GM12878 (cell line): ENCODE measurements around the gene SHISA9. TPM values are rescaled to one million over a fixed set of nuclear protein-coding genes. Genes with fewer than 3 reads are reported as not detected.

Experiments used
- ATAC-seq: fragments of 200-7000 bp; cut with Tn5 transposase; 3 replicates; pipeline ENCODE4 v1.9.1; 2020; ENCODE audit warnings: mild to moderate bottlenecking, moderate library complexity
- BruUV-seq: library from RNA; stranded (reverse); fragments of 400-500 nt; replicated peaks from 2 replicates; lab custom pipeline; 2021; lab: Mats Ljungman, UMichigan
- CTCF ChIA-PET: fragments of 300-600 bp; sonication (Branson Sonifier 250); formaldehyde crosslinking; extraction: SDS; loops from one replicate; lab custom pipeline; 2021; ENCODE audit warnings: inconsistent platforms; lab: Yijun Ruan, JAX
- POLR2A ChIA-PET: fragments of 350-600 bp; formaldehyde crosslinking; extraction: SDS; loops from one replicate; lab custom pipeline; 2021; ENCODE audit warnings: inconsistent platforms; lab: Charles Lee
- RAD21 ChIA-PET: fragments of 300-600 bp; sonication (Branson Sonifier 250); formaldehyde crosslinking; loops from one replicate; lab custom pipeline; 2023; ENCODE audit warnings: antibody characterized with exemption; ENCODE audit not compliant: unreplicated experiment; lab: Charles Lee
- SMC1A ChIA-PET: fragments of 300-600 bp; sonication (Branson Sonifier 250); formaldehyde crosslinking; loops from one replicate; lab custom pipeline; 2023; ENCODE audit not compliant: unreplicated experiment, uncharacterized antibody; lab: Charles Lee
- DNase-seq: peaks from one replicate; pipeline ENCODE4 v3.0.0-alpha.2; 2011; ENCODE audit warnings: low read depth, low spot score
- FAIRE-seq: peaks from 3 replicates; lab custom pipeline; 2011; peaks lifted over from hg19 to GRCh38; lab: Jason Lieb, UNC
- H2AFZ ChIP-seq: 2 replicates; pipeline ENCODE4 v1.6.0; 2011; ENCODE audit warnings: low read depth, low read length, control low read depth; ENCODE audit not compliant: control insufficient read depth
- H3K27ac ChIP-seq: 2 replicates; pipeline ENCODE4 v1.5.1; 2011; ENCODE audit warnings: control low read depth; ENCODE audit not compliant: control insufficient read depth, insufficient read depth
- H3K27me3 ChIP-seq, 2 experiments: replicated peaks in 1 of 2; 2 replicates each; pipeline versions ENCODE4 v1.6.0 to v1.6.1; 2011; ENCODE audit warnings: low read length in 1 of 2; ENCODE audit not compliant: control insufficient read depth in 2 of 2, insufficient read depth in 2 of 2
- H3K36me3 ChIP-seq, 2 experiments: 2 replicates each; pipeline ENCODE4 v1.5.1; 2011; ENCODE audit warnings: low read length in 1 of 2; ENCODE audit not compliant: control insufficient read depth in 2 of 2, insufficient read depth in 2 of 2
- H3K4me1 ChIP-seq: 2 replicates; pipeline ENCODE4 v1.6.1; 2011; ENCODE audit warnings: mild to moderate bottlenecking, low read length, moderate library complexity, mixed read lengths; ENCODE audit not compliant: control insufficient read depth, insufficient read depth
- H3K4me2 ChIP-seq: 2 replicates; pipeline ENCODE4 v1.6.0; 2011; ENCODE audit warnings: control low read depth; ENCODE audit not compliant: control insufficient read depth, insufficient read depth
- H3K4me3 ChIP-seq: fragments of 200-600 bp; sonication (generic); 2 replicates; pipeline ENCODE4 v1.5.1; 2016
- H3K79me2 ChIP-seq: 2 replicates; pipeline ENCODE4 v1.6.0; 2011; ENCODE audit warnings: low read length; ENCODE audit not compliant: control insufficient read depth, insufficient read depth
- H3K9ac ChIP-seq: 2 replicates; pipeline ENCODE4 v1.8.0; 2011; ENCODE audit warnings: low read length, control low read depth, mixed read lengths; ENCODE audit not compliant: control insufficient read depth, insufficient read depth
- H3K9me3 ChIP-seq: replicated peaks from 3 replicates; pipeline ENCODE4 v1.5.1; 2011; ENCODE audit warnings: mild to moderate bottlenecking, low read length; ENCODE audit not compliant: control insufficient read depth, insufficient read depth
- H4K20me1 ChIP-seq: 2 replicates; pipeline ENCODE4 v1.6.0; 2011; ENCODE audit not compliant: control insufficient read depth, insufficient read depth
- ATF2 ChIP-seq: IDR thresholded peaks from 2 replicates; pipeline ENCODE4 v1.6.1; 2012; ENCODE audit warnings: low read length, inconsistent platforms
- BCL11A ChIP-seq: IDR thresholded peaks from 2 replicates; pipeline ENCODE4 v1.6.1; 2011; ENCODE audit warnings: low read depth, low read length
- CBFB ChIP-seq: IDR thresholded peaks from 2 replicates; pipeline ENCODE4 v1.6.1; 2016; ENCODE audit warnings: antibody characterized with exemption, low read depth
- CHD2 ChIP-seq: IDR thresholded peaks from 2 replicates; pipeline ENCODE4 v1.6.1; 2011; ENCODE audit warnings: low read depth, low read length, improper control_type of control experiment, borderline replicate concordance
- EGR1 ChIP-seq, 2 experiments: IDR thresholded peaks; 1 replicate in 1 of 2; 2 replicates in 1 of 2; pipeline ENCODE4 v1.6.1; 2011 to 2012; ENCODE audit warnings: low read depth in 2 of 2, low read length in 2 of 2, borderline replicate concordance in 1 of 2, mild to moderate bottlenecking in 1 of 2, moderate library complexity in 1 of 2
- EP300 ChIP-seq, 2 experiments: fragments of 150-350 bp in 1 of 2; IDR thresholded peaks; 2 replicates each; pipeline ENCODE4 v1.6.1; 2011 to 2012; ENCODE audit warnings: low read depth in 2 of 2, low read length in 2 of 2, borderline replicate concordance in 1 of 2, improper control_type of control experiment in 1 of 2, inconsistent platforms in 1 of 2; ENCODE audit not compliant: control insufficient read depth in 1 of 2
- ETV6 ChIP-seq, 2 experiments: fragments of 450-650 bp in 1 of 2; IDR thresholded peaks in 1 of 2; conservative IDR thresholded peaks in 1 of 2; 2 replicates each; pipeline ENCODE4 v1.6.1; 2014; ENCODE audit warnings: antibody characterized with exemption in 1 of 2, borderline replicate concordance in 1 of 2, low read depth in 1 of 2, mild to moderate bottlenecking in 1 of 2, moderate library complexity in 1 of 2
- RAD51 ChIP-seq: fragments of 450-650 bp; IDR thresholded peaks from 2 replicates; pipeline ENCODE4 v1.6.1; 2016; ENCODE audit warnings: moderate library complexity, mild to moderate bottlenecking, inconsistent platforms
- RFX5 ChIP-seq: IDR thresholded peaks from 2 replicates; pipeline ENCODE4 v1.6.1; 2011; ENCODE audit warnings: low read depth, low read length, improper control_type of control experiment
- SREBF1 ChIP-seq: IDR thresholded peaks from 2 replicates; pipeline ENCODE4 v1.6.1; 2012; ENCODE audit warnings: mild to moderate bottlenecking, low read length
- YY1 ChIP-seq: IDR thresholded peaks from 2 replicates; pipeline ENCODE4 v1.6.1; 2011; ENCODE audit warnings: low read depth, mild to moderate bottlenecking, low read length
- ZBTB4 ChIP-seq: fragments of 450-650 bp; formaldehyde crosslinking; IDR thresholded peaks from 2 replicates; pipeline ENCODE4 v1.4.0; 2022; ENCODE audit warnings: mild to moderate bottlenecking, moderate library complexity
- ZBTB40 ChIP-seq: fragments of 450-650 bp; IDR thresholded peaks from 2 replicates; pipeline ENCODE4 v1.6.1; 2016; ENCODE audit warnings: mild to moderate bottlenecking, moderate library complexity, borderline replicate concordance
- ZZZ3 ChIP-seq: IDR thresholded peaks from 2 replicates; pipeline ENCODE4 v1.6.1; 2011; ENCODE audit warnings: low read depth; ENCODE audit not compliant: control insufficient read depth, insufficient read length
- WGBS: methylation state at CpG from one replicate; pipeline ENCODE4 v1.1.6; 2016; ENCODE audit warnings: low lambda C conversion rate; ENCODE audit not compliant: insufficient replicate concordance, insufficient coverage; ENCODE audit errors: missing lambda C conversion rate; 5-methylcytosine and 5-hydroxymethylcytosine counted together
- in situ Hi-C: fragments of 300-500 bp; cut with MboI; formaldehyde crosslinking; loops from 9 replicates; pipeline ENCODE4 v1.14.3; 2018; ENCODE audit warnings: mixed read lengths
- intact Hi-C: fragments of 100-400 bp; cut with micrococcal nuclease; formaldehyde crosslinking; loops from one replicate; pipeline ENCODE4 v1.14.2; 2022; ENCODE audit not compliant: unreplicated experiment
- polyA plus RNA-seq, 11 experiments: library from polyadenylated mRNA; depleted of rRNA in 4 of 11; unstranded in 6 of 11; stranded (reverse) in 5 of 11; fragments of >200 nt; fragmentation: Nextera tagmentation in 4 of 11; fragmentation: Illumina TruSeq in 1 of 11; extraction: Ambion mirVana in 4 of 11; extraction: Trizol in 1 of 11; gene quantifications; 1 replicate in 1 of 11; 2 replicates in 10 of 11; pipeline versions ENCODE4 v1.2.1 to v1.2.3, GENCODE V29; 2011 to 2016; ENCODE audit warnings: inconsistent platforms in 2 of 11, missing spikeins in 2 of 11, low read depth in 1 of 11
- total RNA-seq, 4 experiments: library from RNA; depleted of rRNA in 3 of 4; stranded (reverse); fragments of >200 nt in 3 of 4; fragmentation: Illumina TruSeq in 1 of 4; extraction: Trizol in 1 of 4; gene quantifications; 2 replicates each; pipeline versions ENCODE4 v1.2.1 to v1.2.3, GENCODE V29; 2013 to 2021

SHISA9 gene
- total and polyA plus RNA-seq, 10 of the 15 experiments (the other 5 are each of a cell fraction or from before 2014, with no cell fraction given) = 0.03 to 25.5 (median 0.07) TPM

DNA sequence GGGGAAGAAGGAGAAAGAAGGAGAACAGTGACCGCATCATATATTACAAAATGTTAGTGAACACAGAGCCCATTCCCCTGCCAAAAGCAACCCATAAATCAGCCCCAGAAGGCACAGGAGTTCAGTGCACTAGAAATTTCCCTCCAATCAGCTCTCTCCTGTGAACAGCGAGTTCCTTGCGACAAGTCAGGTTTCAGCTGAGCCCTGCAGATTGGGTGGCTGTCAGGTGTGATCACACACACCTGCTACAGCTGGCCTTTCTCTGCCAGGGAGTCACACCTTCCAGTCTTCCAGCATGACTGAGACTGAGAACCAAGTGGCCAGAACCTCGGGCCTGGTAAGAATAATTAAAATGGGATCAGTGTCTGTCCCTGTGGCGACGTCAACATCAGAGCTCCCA is 60.2 kb downstream of the SHISA9 start (continued):
- no peak for TF ChIP-seq BCL11A

DNA sequence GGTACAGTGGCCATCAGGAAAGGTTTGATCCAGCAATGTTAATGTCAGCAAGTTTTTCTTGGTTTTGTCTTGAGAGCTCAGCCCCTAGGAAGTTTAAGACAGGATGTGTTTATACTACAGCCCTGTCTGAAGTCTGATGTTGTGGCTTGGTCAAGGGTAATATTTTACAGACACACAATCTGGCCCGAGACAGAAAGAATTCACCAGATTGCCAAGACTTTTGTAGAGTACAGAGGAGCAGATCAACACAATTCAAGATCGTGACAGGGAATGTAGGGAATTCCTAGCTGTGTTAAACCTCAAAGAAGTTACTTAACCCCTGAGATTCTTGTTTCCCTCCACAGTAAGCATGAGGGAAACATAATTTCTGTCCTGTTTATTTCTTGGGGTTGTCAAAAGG is 63.1 kb downstream of the SHISA9 start:
- RAD21 ChIA-PET = no interaction called here
- no peaks in the 10 kb centered on the region for H3K36me3 ChIP-seq
- no peak overlapping the region for H3K27ac ChIP-seq
- WGBS = 0% methylated on average over 2 of the region's 2 CpGs
- no peaks in the 10 kb centered on the region for H3K27me3 ChIP-seq
- no peak overlapping the region for H3K4me3 ChIP-seq
- no TSS peak for BruUV-seq
- no peak overlapping the region for H3K9ac ChIP-seq
- intact Hi-C loops = no loop called here
- no peak for DNase-seq
- H2AFZ ChIP-seq = no peak overlapping the region
- no peak for ATAC-seq
- no peaks in the 10 kb centered on the region for H4K20me1 ChIP-seq
- H3K79me2 ChIP-seq = no peaks in the 10 kb centered on the region
- CTCF ChIA-PET = no interaction called here
- no peak for FAIRE-seq
- H3K9me3 ChIP-seq = no peaks in the 10 kb centered on the region
- in situ Hi-C loops = no loop called here
- H3K4me1 ChIP-seq = no peaks in the 10 kb centered on the region
- POLR2A ChIA-PET = no interaction called here
- TF ChIP-seq ZBTB4 (CRISPR knock-in tag) = no peak
- TF ChIP-seq ETV6 (conservative IDR thresholded peaks at IDR 0.05 in 1 of 2, IDR thresholded peaks at IDR 0.05 in 1 of 2; ENCODE audit: borderline replicate concordance in 1 of 2, low read depth in 1 of 2) = no peak
- no peak for TF ChIP-seq ATF2
- no peak for TF ChIP-seq CBFB
- no peak for TF ChIP-seq ZBTB40
- no peak for TF ChIP-seq EGR1 (IDR thresholded peaks at IDR 0.05; ENCODE audit: borderline replicate concordance in 1 of 2, low read depth in 2 of 2, low read length in 2 of 2)
- TF ChIP-seq CHD2 = no peak
- TF ChIP-seq SREBF1 = no peak
- TF ChIP-seq RAD51 = no peak
- no peak for TF ChIP-seq RFX5
- no peak for TF ChIP-seq EP300 (IDR thresholded peaks at IDR 0.05; ENCODE audit: borderline replicate concordance in 1 of 2, control insufficient read depth in 1 of 2, low read depth in 2 of 2, low read length in 2 of 2)
- no peak for TF ChIP-seq YY1
- no peak for TF ChIP-seq ZZZ3
- H3K4me2 ChIP-seq = no peak overlapping the region
- SMC1A ChIA-PET = interaction anchor here (1.1 kb wide), 1 partner anchor 8 kb away, joined by 4 read pairs; no protein-coding TSS in a partner anchor
